ENCODE results near the gene HTR2B. TPM values are rescaled to one million over a fixed set of nuclear protein-coding genes. Genes with fewer than 3 reads are reported as not detected.

The HTR2B gene
- total RNA-seq, 1 experiment from 2014 or later = not detected

GRCh38 chr2:231134910-231135655 lies 10.2 kb upstream of the HTR2B start:
- POLR2A ChIA-PET = no interaction called here
- Mint-ChIP-seq H3K9me3 (no peaks in the 10 kb centered on the region), H3K4me3 (no peak overlapping the region), H3K27me3 (ENCODE audit: low read depth) (no peaks in the 10 kb centered on the region), H3K36me3 (peaks cover 4% of the 10 kb centered on the region; the same call in 1 of the 2 replicates), H3K4me1 (peaks cover 27% of the 10 kb centered on the region), H3K27ac (no peak overlapping the region)
- CTCF ChIA-PET = interaction anchor here (0.5 to 1.4 kb wide), 2 partner anchors 16 to 47 kb away, joined by 3 to 6 read pairs; no protein-coding TSS in a partner anchor
- no peak for ATAC-seq
- no peak for TF ChIP-seq CDX4 (CRISPR knock-in tag; IDR thresholded peaks at IDR 0.05; ENCODE audit: borderline replicate concordance)
- TF ChIP-seq ATF3 (CRISPR knock-in tag; conservative IDR thresholded peaks at IDR 0.05) = no peak
- TF ChIP-seq ELF4 (CRISPR knock-in tag; IDR thresholded peaks at IDR 0.05; ENCODE audit: low read depth) = no peak
- no peak for TF ChIP-seq NR1H2 (CRISPR knock-in tag; IDR thresholded peaks at IDR 0.05)
- TF ChIP-seq, protein P1, sequence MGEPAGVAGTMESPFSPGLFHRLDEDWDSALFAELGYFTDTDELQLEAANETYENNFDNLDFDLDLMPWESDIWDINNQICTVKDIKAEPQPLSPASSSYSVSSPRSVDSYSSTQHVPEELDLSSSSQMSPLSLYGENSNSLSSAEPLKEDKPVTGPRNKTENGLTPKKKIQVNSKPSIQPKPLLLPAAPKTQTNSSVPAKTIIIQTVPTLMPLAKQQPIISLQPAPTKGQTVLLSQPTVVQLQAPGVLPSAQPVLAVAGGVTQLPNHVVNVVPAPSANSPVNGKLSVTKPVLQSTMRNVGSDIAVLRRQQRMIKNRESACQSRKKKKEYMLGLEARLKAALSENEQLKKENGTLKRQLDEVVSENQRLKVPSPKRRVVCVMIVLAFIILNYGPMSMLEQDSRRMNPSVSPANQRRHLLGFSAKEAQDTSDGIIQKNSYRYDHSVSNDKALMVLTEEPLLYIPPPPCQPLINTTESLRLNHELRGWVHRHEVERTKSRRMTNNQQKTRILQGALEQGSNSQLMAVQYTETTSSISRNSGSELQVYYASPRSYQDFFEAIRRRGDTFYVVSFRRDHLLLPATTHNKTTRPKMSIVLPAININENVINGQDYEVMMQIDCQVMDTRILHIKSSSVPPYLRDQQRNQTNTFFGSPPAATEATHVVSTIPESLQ (CRISPR knock-in tag; IDR thresholded peaks at IDR 0.05) = no peak
- TF ChIP-seq, protein P2, sequence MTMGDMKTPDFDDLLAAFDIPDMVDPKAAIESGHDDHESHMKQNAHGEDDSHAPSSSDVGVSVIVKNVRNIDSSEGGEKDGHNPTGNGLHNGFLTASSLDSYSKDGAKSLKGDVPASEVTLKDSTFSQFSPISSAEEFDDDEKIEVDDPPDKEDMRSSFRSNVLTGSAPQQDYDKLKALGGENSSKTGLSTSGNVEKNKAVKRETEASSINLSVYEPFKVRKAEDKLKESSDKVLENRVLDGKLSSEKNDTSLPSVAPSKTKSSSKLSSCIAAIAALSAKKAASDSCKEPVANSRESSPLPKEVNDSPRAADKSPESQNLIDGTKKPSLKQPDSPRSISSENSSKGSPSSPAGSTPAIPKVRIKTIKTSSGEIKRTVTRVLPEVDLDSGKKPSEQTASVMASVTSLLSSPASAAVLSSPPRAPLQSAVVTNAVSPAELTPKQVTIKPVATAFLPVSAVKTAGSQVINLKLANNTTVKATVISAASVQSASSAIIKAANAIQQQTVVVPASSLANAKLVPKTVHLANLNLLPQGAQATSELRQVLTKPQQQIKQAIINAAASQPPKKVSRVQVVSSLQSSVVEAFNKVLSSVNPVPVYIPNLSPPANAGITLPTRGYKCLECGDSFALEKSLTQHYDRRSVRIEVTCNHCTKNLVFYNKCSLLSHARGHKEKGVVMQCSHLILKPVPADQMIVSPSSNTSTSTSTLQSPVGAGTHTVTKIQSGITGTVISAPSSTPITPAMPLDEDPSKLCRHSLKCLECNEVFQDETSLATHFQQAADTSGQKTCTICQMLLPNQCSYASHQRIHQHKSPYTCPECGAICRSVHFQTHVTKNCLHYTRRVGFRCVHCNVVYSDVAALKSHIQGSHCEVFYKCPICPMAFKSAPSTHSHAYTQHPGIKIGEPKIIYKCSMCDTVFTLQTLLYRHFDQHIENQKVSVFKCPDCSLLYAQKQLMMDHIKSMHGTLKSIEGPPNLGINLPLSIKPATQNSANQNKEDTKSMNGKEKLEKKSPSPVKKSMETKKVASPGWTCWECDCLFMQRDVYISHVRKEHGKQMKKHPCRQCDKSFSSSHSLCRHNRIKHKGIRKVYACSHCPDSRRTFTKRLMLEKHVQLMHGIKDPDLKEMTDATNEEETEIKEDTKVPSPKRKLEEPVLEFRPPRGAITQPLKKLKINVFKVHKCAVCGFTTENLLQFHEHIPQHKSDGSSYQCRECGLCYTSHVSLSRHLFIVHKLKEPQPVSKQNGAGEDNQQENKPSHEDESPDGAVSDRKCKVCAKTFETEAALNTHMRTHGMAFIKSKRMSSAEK (CRISPR knock-in tag; IDR thresholded peaks at IDR 0.05; ENCODE audit: borderline replicate concordance) = no peak
- no peak for DNase-seq (ENCODE audit: low spot score)

DNA sequence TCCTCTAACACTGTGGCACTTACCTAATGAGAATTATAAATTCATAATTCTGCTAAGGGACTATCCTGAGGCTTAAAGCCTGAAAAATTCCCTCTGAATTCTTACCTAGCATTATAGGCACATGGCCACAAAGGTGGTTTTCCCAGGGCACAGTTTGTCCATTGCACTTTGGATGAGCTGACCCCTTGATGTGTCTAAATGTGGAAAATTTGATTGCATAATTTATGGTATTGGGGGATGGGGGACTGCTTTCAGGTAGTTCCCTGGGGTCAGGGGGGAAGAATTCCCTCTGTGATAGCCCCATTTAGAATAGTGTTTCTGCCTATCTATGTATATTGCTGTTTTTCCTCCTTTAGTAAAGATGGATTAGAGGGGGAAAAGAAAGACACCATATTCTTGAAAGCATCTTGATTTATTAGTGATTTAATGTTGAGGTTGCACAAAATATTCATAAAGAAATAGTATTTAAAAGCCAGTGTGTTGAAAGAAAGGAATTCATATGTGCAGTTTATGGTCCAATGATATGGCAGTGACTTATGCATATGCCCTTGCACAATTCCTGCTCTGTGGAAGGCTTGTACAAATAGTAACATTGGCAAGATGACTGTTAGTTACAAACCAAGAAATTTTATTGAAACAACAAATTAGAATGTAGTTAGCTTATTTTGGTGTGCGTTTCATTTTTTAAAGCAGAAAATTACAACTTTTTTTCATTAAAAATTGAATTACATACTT lies 8.7 kb upstream of the HTR2B start:
- H3K4me3 Mint-ChIP-seq = no peak overlapping the region
- H3K9me3 Mint-ChIP-seq = no peaks in the 10 kb centered on the region
- H3K36me3 Mint-ChIP-seq = no peaks in the 10 kb centered on the region
- TF ChIP-seq EMX1 (CRISPR knock-in tag; IDR thresholded peaks at IDR 0.05) (no peak), IRF1 (CRISPR knock-in tag; IDR thresholded peaks at IDR 0.05) (no peak), ZNF121 (CRISPR knock-in tag; IDR thresholded peaks at IDR 0.05) (no peak), ZNF219 (CRISPR knock-in tag; IDR thresholded peaks at IDR 0.05; ENCODE audit: borderline replicate concordance) (no peak), AFF4 (CRISPR knock-in tag; IDR thresholded peaks at IDR 0.05; ENCODE audit: borderline replicate concordance) (no peak), ZMAT4 (CRISPR knock-in tag; IDR thresholded peaks at IDR 0.05) (no peak), ZNF423 (CRISPR knock-in tag; IDR thresholded peaks at IDR 0.05) (no peak), NFATC4 (CRISPR knock-in tag; IDR thresholded peaks at IDR 0.05) (no peak), CREB1 (CRISPR knock-in tag; IDR thresholded peaks at IDR 0.05) (no peak), CREM (CRISPR knock-in tag; IDR thresholded peaks at IDR 0.05) (no peak)
- TF ChIP-seq, protein P3, sequence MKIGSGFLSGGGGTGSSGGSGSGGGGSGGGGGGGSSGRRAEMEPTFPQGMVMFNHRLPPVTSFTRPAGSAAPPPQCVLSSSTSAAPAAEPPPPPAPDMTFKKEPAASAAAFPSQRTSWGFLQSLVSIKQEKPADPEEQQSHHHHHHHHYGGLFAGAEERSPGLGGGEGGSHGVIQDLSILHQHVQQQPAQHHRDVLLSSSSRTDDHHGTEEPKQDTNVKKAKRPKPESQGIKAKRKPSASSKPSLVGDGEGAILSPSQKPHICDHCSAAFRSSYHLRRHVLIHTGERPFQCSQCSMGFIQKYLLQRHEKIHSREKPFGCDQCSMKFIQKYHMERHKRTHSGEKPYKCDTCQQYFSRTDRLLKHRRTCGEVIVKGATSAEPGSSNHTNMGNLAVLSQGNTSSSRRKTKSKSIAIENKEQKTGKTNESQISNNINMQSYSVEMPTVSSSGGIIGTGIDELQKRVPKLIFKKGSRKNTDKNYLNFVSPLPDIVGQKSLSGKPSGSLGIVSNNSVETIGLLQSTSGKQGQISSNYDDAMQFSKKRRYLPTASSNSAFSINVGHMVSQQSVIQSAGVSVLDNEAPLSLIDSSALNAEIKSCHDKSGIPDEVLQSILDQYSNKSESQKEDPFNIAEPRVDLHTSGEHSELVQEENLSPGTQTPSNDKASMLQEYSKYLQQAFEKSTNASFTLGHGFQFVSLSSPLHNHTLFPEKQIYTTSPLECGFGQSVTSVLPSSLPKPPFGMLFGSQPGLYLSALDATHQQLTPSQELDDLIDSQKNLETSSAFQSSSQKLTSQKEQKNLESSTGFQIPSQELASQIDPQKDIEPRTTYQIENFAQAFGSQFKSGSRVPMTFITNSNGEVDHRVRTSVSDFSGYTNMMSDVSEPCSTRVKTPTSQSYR (CRISPR knock-in tag; IDR thresholded peaks at IDR 0.05) = no peak
- peaks cover 28% of the 10 kb centered on the region for H3K4me1 Mint-ChIP-seq
- POLR2A ChIA-PET = no interaction called here
- DNase-seq (ENCODE audit: low spot score) (no peak), ATAC-seq (no peak)
- CTCF ChIA-PET = no interaction called here
- H3K27me3 Mint-ChIP-seq (ENCODE audit: low read depth) = no peaks in the 10 kb centered on the region
- H3K27ac Mint-ChIP-seq = no peak overlapping the region
